Superior temporal gyrus (tissue), 1 donor: ENCODE measurements around the gene RABGAP1L.

ENCODE experiments used
- DNase-seq: peaks from one replicate; pipeline ENCODE4 v3.0.0-alpha.2; 2016; ENCODE audit errors: extremely low spot score

RABGAP1L gene

GRCh38 chr1:174964261-174964971 is 805.1 kb downstream of the RABGAP1L start:
- no peak for DNase-seq

GRCh38 chr1:174964972-174965361 is 805.6 kb downstream of the RABGAP1L start:
- peak; percentile 62 for DNase-seq

DNA sequence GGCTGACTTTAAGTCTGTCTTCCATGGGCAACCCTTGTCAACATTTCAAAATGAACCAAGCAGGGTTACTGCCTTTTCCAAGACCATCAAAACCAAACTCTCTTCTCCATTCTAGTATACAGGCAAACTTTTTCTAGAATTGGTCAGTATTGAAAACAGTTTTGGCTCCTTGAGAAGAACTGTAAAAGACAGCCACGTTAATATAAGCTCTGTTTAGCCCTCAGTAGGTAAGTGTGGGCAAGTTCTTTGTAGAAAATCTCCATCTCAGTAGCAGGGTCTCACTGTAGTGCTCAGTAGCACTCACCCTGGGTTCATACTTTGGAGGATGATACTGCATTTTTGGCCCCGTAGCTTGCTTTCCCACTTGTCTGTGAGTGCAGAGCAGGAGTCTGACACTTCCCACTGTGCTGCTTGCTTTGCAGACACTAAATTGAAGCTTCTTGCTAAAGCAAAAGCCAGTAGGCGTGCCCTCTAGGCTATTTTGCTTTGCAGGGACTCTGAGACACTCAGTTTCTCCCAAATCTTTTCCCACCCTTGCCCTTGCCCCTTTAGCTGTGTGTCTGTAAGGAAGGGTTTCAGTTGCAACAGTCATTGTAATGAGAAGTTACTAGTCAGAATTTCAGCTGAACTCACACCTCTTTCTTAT is 806.2 kb downstream of the RABGAP1L start:
- peak; percentile 67 for DNase-seq

GRCh38 chr1:174966008-174966572 is 806.8 kb downstream of the RABGAP1L start:
- DNase-seq = no peak

GRCh38 chr1:174967845-174968705 is 808.8 kb downstream of the RABGAP1L start:
- no peak for DNase-seq

GRCh38 chr1:174968750-174969244 is 809.5 kb downstream of the RABGAP1L start:
- no peak for DNase-seq

- DNase-seq = no peak
These were observed 810.7 kb downstream of the RABGAP1L start for GRCh38 chr1:174969977-174970376.

GRCh38 chr1:174971466-174971865 is 812.1 kb downstream of the RABGAP1L start:
- no peak for DNase-seq

- DNase-seq = no peak
These were observed 812.6 kb downstream of the RABGAP1L start for GRCh38 chr1:174971902-174972301.

- no peak for DNase-seq
These were observed 815.4 kb downstream of the RABGAP1L start for GRCh38 chr1:174974711-174975119.

- no peak for DNase-seq
These were observed 816.4 kb downstream of the RABGAP1L start for GRCh38 chr1:174975764-174976163.

DNA sequence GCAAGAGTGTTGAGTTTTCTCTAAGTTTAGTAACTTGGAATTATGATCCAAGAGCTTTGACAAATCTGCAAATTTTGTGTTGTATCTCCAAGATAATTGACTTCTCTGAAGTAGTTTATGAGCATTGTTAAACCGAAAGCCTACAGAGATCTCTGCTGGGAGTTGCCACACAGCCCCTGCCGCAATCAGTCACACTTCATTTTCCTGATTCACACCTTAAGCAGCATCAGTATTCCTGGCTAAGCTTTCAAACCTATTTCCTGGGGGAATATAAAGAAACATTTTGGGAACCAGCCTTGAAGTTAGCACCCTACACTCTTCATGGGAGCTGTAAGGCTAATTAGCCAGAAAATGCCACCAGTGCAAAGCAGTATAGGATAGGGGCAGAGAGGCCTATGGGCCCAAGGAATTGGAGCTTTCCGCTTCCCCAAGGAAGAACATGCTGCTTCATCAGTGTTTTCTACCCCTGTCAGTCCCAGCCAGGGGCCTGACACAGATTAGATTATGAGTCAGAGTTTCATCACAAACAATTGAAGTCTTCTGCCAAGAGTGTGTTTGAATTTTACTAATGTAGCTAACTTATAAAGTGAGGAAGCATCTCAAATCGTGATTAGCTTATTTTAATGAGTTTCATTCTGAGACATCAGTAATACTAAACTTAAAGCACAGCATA is 817.3 kb downstream of the RABGAP1L start:
- no peak for DNase-seq

GRCh38 chr1:174982971-174983689 is 823.8 kb downstream of the RABGAP1L start:
- peak; percentile 83 for DNase-seq

GRCh38 chr1:174984952-174985351 is 825.6 kb downstream of the RABGAP1L start:
- DNase-seq = no peak

GRCh38 chr1:174988539-174988938 is 829.2 kb downstream of the RABGAP1L start:
- DNase-seq = no peak

DNA sequence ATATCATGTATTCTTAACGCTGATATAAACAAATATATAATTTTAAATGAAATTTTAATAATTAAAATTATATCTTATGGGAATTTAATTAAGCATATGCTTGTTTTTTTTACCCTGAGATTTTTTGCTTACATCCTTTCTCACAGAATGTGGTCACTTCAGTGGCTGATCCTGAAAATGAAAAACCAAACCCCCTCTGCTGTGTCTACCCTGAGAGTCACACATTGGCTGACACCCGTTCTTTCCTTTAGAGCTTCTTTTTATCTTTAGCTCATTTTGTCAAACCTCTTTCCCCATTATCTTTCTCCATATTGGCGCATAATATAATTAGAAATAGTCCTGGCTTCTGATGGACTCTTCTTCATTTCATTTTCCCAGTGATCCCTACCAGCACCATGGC is 829.7 kb downstream of the RABGAP1L start:
- no peak for DNase-seq

DNA sequence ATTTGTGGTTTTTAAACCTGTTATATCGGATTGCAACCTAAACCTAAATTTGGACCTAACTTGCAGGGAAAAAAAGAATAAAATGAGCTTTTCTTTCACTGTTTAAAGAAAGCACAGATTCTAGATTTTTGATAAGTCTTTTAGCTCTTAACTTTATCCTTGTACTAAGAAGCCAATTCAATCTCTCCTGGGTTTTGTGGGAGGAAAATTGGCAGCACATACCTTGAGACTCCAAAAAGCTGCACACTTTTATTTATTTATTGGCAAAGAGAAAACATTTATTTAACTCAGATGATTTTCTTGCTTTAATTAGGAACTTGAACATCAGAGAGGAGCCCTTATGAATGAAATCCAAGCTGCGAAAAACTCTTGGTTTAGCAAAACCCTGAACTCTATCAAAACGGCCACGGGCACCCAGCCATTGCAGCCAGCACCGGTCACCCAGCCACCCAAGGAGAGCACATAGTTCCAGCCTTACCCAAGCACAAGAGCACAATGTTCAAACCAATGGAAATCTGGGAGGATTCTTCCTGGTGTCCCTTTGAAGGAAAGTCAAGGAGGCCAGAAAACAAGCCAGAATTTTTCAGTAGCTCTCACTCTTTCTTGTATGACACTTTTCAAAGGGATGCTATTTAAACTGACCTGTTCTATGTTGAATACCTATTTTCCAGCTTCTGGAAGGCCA is 830.4 kb downstream of the RABGAP1L start:
- DNase-seq = no peak

DNA sequence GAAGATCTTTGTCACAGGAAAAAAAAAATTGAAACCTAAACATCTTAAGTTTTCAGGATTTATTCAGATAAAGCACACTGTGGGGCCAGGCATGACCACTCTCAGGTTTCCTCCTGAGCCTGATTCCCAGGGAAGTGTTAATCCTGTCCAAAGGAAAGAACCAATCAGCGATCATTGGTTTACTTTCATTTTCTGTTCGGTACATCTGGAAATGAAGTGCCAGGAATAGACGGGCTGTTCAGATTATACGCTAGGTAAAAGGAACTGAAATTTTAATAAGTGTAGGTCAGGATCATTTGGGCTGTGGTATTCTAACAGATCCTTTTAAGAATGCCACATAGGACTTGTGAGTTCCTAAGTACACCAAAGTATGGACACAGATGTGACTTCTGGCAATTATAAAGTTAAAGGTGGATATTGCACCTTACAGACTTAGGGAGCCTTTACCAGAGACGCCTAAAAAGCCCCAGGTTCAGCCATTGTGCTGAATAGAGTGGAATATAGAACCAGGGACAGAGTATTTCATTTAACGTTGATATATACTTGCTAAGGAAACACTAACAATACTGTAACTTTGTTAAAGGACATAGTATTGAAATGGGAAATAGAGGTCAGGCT is 831.2 kb downstream of the RABGAP1L start:
- DNase-seq = peak; percentile 70

GRCh38 chr1:174991473-174991872 is 832.2 kb downstream of the RABGAP1L start:
- DNase-seq = no peak

GRCh38 chr1:174995121-174995520 is 835.8 kb downstream of the RABGAP1L start:
- DNase-seq = no peak
